HG02870 (cell line): ENCODE measurements around the gene SMAP2.
A peak's percentile ranks its signal among the peaks of the same experiment; 100 is the strongest.

ENCODE experiments used
- ATAC-seq: cut with Tn5 transposase; IDR thresholded peaks from one replicate; pipeline ENCODE4 v1.9.1; 2021; ENCODE audit warnings: mild to moderate bottlenecking, moderate library complexity; ENCODE audit not compliant: unreplicated experiment

Gene SMAP2

DNA sequence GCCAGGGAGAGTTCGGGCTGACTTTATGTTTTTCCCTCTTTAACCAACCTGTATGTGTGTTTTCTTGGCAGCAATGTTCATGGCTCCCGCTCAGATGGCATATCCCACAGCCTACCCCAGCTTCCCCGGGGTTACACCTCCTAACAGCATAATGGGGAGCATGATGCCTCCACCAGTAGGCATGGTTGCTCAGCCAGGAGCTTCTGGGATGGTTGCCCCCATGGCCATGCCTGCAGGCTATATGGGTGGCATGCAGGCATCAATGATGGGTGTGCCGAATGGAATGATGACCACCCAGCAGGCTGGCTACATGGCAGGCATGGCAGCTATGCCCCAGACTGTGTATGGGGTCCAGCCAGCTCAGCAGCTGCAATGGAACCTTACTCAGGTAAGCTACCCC is 43.2 kb downstream of the SMAP2 start:
- no peak for ATAC-seq

DNA sequence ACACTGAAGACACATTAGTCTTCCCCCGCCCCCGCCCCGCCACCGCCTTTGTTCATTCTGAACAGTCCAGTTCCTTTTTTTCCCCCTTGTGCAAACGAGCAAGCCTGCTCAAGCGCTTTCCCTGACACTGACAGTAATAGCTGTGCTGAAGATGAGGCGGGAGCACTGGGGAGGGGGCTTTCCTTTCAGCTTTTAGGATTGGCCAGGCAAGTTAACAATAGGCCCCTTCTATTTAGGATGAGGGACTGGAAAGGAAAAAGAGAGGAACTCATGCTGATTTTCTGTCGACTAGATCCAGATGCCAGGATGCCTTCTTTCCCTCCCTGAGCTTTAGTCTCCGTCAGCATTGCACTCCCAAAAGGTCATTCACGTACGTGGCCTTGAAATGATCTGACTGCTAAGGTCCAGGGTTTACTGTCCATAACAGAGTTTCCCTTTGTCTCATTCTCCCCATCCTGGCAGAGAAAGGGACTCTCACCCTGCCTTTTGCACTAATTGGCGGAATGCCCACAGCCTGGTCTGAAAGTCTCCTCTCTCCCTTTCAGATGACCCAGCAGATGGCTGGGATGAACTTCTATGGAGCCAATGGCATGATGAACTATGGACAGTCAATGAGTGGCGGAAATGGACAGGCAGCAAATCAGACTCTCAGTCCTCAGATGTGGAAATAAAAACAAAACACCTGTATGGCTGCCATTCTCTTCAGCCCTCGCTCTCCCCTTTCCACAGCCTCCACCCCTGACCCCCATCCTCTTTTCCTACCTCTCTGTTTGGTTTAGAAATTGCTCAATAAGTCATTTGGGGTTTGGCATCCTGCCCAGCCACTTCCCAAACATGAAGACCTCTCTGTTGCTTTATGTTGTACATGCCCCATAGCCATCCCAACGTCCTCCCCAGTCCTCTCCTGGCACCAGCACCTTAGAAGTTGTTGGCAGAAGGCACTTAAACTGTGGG is 48.2 kb downstream of the SMAP2 start:
- ATAC-seq: no peak

DNA sequence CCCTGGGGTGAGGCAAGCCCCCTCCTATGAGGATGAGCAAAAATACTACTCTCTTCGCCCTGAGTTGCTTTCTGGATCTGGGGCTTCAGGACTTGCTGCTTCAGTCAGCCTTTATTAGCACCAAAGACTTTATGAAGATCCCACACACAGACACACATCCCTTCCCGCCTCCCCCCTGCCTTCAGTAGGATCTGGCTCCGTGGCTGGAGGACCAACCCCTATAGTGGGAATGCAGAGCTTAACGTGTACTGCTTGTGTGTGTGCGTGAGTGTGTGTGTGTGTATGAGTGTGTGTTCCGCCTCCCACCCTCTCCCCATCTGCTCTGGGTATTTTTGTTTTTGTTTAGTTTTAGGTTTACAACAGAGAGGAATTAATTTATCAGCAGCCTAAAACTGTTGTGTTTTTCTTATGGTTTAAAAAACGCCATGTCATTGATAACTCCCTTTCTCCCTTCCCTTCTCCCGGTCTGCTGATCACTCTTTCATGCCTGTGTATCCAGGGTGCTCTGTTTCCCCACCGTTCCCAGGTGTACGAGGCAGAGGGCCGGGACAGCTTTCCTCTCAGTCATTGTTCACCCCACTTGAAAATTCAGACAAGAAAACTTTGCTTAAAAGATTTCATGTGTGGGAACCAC is 49.2 kb downstream of the SMAP2 start:
- ATAC-seq: no peak

DNA sequence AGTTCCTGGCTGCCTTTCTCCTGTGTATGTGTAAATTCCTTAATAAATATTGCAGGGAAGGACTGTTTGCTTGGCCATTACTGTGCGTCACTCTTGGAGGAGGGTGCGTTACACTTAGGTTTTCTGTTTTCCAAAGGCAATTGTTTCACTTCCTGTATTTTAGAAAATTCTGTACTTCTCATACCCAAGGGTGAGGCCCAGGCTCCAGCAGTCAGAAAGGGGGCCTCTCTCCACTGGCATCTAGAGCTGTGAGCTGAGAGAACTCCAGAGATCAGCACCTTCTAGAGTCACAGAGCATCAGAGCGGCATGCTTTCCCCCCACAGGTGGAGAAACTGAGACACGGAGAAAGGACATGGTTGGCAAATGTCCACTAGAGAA is 49.7 kb downstream of the SMAP2 start:
- ATAC-seq: no peak

DNA sequence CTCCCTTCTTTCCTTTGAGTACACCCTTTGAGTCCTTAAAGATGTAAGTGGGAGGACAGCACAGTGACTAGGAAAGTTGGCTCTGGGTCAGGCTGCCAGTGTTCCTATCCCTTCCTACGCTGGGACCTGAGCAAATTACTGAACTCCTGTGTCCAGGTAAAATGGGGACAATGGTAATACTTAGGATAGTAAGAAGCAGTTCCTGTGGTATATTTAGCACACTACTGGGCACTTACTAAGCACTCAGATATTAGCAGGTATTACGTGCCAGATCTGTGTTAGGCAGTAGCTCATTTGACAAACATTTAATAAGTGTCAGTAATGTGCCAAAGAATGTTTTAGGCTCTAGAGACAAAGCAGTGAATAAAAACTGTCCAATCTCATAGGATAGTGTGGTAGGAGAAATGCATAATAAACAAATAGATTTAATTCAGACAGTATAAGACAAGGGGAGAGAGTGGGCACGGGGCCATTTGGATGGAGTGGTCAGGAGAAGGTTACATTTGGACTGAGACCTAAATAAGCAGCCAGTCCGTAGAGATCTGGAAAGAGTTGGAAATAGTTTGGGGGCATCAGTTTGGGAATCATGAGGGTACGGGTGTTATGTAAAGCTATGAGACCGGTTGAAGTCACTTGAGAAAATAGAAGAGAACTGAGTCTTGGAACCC is 50.6 kb downstream of the SMAP2 start:
- ATAC-seq: no peak

DNA sequence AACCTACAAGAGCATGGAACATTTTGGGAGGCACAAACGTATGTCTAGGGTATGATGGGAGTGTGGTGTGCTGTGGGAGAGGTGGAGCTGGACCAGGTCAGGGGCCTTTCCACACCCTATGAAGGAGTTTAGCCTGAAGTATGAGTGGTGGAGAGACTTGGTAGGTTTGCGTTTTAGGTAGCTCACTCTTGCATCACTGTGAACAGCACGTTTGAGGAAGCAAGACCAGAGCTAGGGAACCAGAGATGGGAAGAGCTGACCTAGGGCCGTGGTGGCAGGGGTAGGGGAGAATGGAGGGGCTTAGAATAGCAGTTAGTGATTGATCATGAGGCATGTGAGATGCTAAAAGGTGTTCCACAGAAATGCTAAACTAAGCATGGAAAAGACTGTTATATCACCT is 51.7 kb downstream of the SMAP2 start:
- ATAC-seq: no peak

DNA sequence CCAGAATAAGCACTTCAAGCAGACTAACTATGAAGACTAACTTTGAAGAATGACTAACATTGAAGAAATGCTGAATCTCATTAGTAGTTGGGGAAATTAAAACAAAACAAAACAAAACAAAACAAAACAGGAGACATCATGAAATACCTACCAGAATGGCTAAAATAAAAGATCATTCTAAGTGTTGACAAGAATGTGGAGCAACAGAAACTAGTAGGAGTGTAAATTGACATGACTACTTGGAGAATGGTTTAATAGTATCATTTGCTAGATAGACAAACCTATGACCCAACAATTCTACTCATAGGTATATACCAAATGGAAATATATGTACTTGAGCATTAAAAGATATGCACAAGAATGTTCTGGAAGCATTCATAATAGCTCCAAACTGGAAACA is 57.9 kb downstream of the SMAP2 start:
- ATAC-seq: no peak

DNA sequence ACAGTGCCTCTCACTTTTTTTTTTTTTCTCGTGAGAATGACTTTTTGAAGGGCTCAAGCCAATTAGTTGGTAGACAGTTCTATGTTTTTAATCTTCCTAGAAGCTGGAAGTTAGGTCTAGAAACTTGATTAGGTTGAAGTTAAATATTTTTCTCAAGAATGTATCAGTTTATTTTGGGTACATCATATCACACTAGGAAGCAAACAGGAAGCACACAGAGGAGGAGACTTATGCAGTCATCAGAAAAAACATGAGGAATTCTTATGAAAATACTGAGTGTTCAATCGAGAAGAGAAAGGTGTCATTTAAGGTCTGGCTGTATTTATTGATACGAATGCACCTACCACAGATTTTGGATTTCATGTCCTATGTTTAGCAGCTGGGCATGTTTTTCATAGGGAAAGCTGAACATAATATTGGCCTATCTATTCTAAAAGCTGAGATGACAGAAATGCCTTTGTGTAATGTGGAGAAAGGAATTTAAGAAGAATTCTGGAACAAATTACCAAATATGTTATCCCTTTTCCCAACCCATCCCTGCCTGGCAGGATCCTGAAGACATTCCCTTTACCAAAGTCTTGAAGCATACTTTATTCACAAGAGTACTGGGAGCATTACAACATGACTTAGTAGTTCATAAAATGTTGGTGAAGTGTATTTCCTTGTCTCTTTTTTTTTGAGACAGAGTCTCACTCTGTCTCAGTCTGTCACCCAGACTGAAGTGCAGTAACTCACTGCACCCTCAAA is 59.3 kb downstream of the SMAP2 start:
- no peak for ATAC-seq

DNA sequence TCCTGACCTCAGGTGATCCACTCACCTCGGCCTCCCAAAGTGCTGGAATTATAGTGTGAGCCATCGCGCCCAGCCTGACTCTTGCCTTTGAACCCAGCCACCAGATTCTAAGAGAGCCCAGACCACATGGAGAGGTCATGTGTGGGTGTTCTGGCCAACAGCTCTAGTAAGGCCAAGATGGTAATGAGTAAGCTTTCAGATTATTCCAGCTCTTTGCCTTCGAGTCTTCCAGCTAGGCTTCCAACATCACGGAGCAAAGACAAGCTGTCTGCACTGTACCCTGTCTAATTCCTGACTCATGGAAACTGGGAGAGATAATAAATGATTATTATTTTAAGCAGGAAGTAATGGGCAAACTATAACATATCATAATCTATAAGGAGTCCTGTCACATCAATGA is 61.9 kb downstream of the SMAP2 start:
- ATAC-seq: no peak

DNA sequence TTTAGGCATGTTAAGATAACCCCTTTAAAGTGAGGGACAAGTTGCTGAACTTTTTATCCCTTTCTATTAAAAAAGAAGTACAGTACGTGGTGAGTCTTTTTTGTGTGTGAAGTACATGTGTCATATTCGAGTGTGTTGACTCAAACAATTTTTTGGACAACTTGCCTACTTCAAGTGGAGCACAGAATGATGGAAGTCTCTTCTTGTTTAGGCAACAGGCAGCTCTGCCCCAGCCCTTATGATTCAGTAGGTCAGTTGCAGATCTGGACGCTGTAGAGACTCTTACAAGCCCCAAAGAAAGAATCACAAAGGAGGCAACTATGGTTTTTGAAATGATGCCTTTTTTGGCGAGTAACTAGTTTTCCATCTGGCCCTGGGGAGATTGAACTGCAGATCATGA is 62.3 kb downstream of the SMAP2 start:
- no peak for ATAC-seq

DNA sequence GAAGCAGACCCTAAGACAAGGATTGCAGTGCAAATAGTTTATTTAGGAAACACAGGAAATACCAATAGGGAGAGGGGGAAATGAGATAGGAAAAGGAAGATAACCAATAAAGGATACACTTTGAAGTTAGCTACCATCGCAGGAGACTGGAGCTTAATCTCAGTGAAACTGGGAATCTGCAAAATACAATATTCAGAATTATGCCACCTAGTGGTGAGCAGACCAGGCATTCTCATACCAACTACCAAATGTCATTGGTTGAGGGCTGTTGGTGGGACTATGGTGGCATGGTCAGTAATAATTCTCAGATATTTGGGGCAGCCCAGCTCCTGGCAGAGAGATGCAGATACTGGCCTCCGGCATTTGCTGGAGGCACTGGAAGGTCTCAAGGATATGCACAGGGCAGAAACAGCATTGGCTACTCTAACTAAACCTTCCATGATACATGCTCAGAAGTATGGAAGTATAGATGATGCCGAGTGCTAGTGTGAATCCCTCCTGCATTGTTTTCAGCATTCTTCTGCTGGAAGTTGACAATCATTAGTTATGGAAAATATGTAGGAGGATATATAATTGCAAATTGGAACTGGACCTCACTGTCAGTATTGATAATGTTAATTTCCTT is 65.0 kb downstream of the SMAP2 start:
- no peak for ATAC-seq

DNA sequence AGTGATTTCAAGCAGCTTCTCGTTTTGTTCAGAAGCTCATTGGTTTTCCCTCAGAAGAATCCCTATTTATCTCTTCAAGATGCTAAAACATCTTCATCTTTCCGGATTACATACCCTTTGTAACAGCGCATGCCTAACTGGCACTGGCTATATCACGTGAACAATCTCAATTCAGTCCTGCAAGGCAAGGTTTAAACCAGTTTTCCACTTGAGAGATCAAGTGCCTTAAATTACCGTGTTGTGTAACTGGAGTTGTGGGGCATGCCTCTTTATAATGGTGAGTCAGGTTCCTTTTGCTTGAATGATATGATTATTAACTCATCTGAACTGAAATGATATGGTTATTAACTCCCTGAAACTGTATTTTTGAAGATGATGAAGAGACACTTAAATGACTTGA is 65.7 kb downstream of the SMAP2 start:
- ATAC-seq: no peak

DNA sequence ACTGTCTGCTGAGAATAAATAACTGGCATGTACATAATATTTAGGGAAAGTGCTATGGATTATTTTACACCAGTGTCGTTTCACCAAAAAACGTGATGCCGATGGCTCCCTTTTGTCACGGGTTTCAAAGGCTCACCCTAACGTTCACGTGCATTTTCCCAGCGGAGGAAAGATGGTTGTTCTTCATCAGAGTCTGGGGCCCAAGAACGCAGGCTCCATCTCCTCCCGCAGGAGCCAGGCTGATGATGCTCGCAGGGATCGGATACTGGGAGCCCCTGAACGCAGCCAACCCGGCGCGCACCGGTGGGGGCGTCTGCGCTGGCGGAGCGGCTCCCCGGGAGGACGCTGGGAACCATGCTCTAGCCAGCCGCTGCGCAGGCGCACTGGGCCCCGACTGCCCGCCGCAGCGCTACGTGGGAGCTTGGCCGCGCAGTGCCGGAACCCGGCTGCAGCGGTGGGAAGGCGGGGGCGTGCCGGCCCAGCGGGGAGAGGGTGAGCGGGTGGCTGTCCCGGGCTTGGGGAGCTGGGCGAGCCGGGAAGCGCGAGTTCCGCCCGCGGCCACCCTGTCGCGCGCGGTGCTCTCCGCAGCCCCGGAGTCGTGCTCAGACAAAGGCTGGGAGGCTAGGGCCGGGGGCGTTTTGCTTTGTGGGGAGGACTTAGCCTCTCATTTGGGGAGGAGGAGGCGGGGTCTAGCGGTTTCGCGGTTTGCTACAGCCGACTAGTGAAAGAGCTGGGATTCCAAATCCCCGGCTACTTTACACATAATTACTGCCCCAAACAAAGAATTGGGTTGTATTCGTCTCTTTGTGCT is 76.4 kb downstream of the SMAP2 start, which contains the start of gene ZFP69B:
Gene ZFP69B (plus strand): TSS at position 793 of the 811 bp plus-strand sequence. CDS start 486 bp downstream, outside the sequence.
- ATAC-seq: peak; percentile 70

DNA sequence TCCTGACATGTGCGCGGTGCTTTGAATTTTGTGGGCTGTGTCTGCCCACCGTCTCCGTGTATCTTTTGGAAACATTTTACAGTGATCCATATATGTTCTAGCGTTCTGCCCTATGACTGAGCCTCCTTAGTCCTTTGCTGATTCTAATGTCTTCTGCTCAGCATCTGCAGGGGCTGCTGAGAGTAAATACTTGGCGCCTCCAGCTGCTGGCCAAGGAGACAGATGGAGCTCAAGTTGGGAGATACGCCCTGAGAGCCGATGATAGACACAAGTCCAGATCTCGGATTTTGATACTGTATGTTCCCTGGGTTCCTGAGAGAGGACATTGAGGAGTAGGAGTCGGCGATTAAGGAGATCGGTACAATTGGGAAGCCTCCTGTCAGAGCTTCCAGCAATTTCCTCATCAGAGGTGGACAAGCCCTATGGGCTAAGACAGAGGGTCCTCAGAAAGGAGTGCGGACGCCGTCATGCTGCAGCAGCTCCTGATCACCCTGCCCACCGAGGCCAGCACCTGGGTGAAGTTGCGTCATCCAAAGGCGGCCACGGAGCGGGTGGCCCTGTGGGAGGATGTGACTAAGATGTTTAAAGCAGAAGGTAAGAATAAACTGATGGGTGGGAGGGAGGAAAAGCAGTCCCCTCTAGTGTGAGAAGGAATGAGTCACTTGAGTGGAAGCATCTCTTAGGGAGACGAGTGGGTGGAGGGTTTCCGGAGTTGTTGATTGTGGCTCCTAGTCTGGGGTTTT is 77.1 kb downstream of the SMAP2 start:
- peak; percentile 39 for ATAC-seq

DNA sequence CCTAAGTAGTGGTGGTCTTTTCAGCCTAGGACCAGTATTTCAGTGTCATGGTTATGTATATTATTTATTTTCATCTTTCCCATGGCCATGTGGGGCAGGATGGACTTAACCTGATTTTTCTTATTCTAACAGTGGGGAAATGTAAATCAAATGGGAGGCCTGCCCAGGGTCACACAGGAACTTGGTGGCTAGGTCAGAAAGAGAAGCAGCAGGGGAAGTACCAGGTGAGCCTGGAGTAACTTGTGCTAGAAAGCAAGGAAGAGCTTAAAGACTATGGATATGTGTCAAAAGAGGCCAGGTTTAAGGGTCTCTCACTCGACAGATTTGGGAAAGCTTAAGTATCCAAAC is 77.7 kb downstream of the SMAP2 start:
- ATAC-seq: peak; percentile 12

DNA sequence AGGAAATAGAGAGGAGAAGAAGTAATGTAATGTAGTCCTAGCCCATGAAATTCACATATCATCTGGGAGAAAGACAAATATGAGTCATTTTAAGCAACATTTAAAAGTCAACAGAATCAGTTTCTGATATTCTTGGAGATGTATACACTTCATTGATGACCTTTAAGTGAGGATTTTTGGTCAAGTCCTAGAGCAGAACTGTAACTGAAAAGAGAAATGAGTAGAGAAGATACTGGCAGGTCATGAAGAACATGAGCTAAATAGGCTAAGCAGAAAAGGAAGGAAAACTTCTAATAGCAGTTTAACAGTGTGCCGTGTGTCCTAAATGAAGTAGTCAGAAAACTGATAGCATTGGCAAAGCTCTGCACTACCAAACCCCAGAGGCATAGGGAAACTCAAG is 81.3 kb downstream of the SMAP2 start:
- ATAC-seq: no peak

DNA sequence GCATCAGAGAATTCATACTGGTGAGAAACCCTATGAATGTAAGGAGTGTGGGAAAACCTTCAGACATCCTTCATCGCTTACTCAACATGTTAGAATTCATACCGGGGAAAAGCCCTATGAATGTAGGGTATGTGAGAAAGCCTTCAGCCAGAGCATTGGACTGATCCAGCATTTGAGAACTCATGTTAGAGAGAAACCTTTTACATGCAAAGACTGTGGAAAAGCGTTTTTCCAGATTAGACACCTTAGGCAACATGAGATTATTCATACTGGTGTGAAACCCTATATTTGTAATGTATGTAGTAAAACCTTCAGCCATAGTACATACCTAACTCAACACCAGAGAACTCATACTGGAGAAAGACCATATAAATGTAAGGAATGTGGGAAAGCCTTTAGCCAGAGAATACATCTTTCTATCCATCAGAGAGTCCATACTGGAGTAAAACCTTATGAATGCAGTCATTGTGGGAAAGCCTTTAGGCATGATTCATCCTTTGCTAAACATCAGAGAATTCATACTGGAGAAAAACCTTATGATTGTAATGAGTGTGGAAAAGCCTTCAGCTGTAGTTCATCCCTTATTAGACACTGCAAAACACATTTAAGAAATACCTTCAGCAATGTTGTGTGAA is 89.5 kb downstream of the SMAP2 start:
- ATAC-seq: no peak

DNA sequence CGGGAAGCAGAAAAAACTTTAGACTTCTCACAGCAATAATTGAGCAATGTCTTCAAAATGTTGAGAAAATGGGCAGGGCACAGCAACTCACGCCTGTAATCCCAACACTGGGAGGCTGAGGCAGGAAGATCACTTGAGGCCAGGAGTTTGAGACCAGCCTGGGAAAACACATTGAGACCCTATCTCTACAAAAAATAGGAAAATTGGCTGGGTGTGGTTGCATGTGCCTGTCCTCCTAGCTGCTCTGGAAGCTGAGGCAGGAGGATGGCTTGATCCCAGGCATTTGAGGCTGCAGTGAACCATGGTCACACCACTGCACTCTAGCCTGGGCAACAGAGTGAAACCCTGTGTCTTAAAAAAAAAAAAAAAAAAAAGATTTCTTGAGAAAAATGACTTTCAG is 95.8 kb downstream of the SMAP2 start:
- no peak for ATAC-seq
